Hepatocyte (in vitro differentiated cells): ENCODE measurements around the gene DEAF1.

Source experiments
- EZH2 ChIP-seq: fragments of 200-600 bp; sonication (generic); IDR thresholded peaks from 2 replicates; pipeline ENCODE4 v1.6.1; 2016; ENCODE audit warnings: antibody characterized with exemption, mild to moderate bottlenecking, borderline replicate concordance
- TF ChIP-seq, protein P1 (sequence below): fragments of 200-600 bp; sonication (generic); IDR thresholded peaks from 2 replicates; pipeline ENCODE4 v1.5.1; 2016; ENCODE audit warnings: antibody characterized with exemption, mild to moderate bottlenecking; ENCODE audit not compliant: poor library complexity

- TF ChIP-seq, protein P1, sequence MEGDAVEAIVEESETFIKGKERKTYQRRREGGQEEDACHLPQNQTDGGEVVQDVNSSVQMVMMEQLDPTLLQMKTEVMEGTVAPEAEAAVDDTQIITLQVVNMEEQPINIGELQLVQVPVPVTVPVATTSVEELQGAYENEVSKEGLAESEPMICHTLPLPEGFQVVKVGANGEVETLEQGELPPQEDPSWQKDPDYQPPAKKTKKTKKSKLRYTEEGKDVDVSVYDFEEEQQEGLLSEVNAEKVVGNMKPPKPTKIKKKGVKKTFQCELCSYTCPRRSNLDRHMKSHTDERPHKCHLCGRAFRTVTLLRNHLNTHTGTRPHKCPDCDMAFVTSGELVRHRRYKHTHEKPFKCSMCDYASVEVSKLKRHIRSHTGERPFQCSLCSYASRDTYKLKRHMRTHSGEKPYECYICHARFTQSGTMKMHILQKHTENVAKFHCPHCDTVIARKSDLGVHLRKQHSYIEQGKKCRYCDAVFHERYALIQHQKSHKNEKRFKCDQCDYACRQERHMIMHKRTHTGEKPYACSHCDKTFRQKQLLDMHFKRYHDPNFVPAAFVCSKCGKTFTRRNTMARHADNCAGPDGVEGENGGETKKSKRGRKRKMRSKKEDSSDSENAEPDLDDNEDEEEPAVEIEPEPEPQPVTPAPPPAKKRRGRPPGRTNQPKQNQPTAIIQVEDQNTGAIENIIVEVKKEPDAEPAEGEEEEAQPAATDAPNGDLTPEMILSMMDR = no peak
- no peak for TF ChIP-seq EZH2
Measured at GRCh38 chr11:657691-658126, 37.3 kb downstream of the DEAF1 start.
